A549 (cell line): ENCODE measurements around the gene ME2. TPM values are rescaled to one million over a fixed set of nuclear protein-coding genes. Genes with fewer than 3 reads are reported as not detected.

Experiments used
- ATAC-seq, 2 experiments: fragments of 200-7000 bp in 1 of 2; fragments of >200 bp in 1 of 2; cut with Nextera tagmentation in 1 of 2; cut with Tn5 transposase in 1 of 2; 3 replicates each; pipeline versions ENCODE4 v1.8.0 to v1.9.1; 2018 to 2020; ENCODE audit warnings: mild to moderate bottlenecking in 1 of 2, moderate library complexity in 1 of 2
- CTCF ChIA-PET: fragments of 300-600 bp; sonication (Branson Sonifier 250); formaldehyde crosslinking; extraction: SDS; loops from one replicate; lab custom pipeline; 2021; ENCODE audit warnings: antibody characterized with exemption, inconsistent platforms; lab: Yijun Ruan, JAX
- POLR2A ChIA-PET: fragments of 350-600 bp; formaldehyde crosslinking; extraction: SDS; loops from one replicate; lab custom pipeline; 2021; ENCODE audit warnings: antibody characterized with exemption, inconsistent platforms; lab: Yijun Ruan, JAX
- DNase-seq, 2 experiments: peaks; one replicate each; pipeline versions ENCODE4 v3.0.0 to v3.0.0-alpha.2; 2011 to 2016; ENCODE audit warnings: low read depth in 1 of 2, low spot score in 1 of 2
- FAIRE-seq: peaks from 2 replicates; lab custom pipeline; 2011; peaks lifted over from hg19 to GRCh38; lab: Jason Lieb, UNC
- H3K27ac ChIP-seq, 2 experiments: fragments of >200 bp; sonication (Bioruptor Twin); formaldehyde crosslinking; 3 replicates each; pipeline ENCODE4 v1.5.1; 2016 to 2017
- H3K4me1 ChIP-seq: fragments of >200 bp; sonication (Bioruptor Twin); formaldehyde crosslinking; 3 replicates; pipeline ENCODE4 v1.6.1; 2016
- H3K4me2 ChIP-seq: fragments of >200 bp; sonication (Bioruptor Twin); formaldehyde crosslinking; 3 replicates; pipeline ENCODE4 v1.6.1; 2016
- H3K4me3 ChIP-seq: fragments of >200 bp; sonication (Bioruptor Twin); formaldehyde crosslinking; 3 replicates; pipeline ENCODE4 v1.5.1; 2016
- H3K9me3 ChIP-seq: fragments of >200 bp; sonication (Bioruptor Twin); formaldehyde crosslinking; 3 replicates; pipeline ENCODE4 v1.6.1; 2016
- BHLHE40 ChIP-seq: IDR thresholded peaks from 2 replicates; pipeline ENCODE4 v1.6.1; 2012; ENCODE audit warnings: low read depth, low read length, inconsistent platforms
- CEBPB ChIP-seq, 2 experiments: fragments of >200 bp in 1 of 2; sonication (Bioruptor Twin) in 1 of 2; formaldehyde crosslinking in 1 of 2; IDR thresholded peaks; 2 replicates each; pipeline ENCODE4 v1.6.1; 2012 to 2016
- FOSL2 ChIP-seq, 2 experiments: fragments of 450-650 bp in 1 of 2; fragments of >200 bp in 1 of 2; sonication (Bioruptor Twin) in 1 of 2; formaldehyde crosslinking; IDR thresholded peaks; 2 replicates each; pipeline versions ENCODE4 v1.5.0 to v1.6.1; 2016 to 2020; ENCODE audit warnings: mild to moderate bottlenecking in 1 of 2, moderate library complexity in 1 of 2
- FOXS1 ChIP-seq: fragments of 250-450 bp; sonication (Bioruptor Pico); IDR thresholded peaks from 2 replicates; pipeline ENCODE4 v1.5.0; 2020; ENCODE audit warnings: mild to moderate bottlenecking, moderate library complexity
- HEYL ChIP-seq: fragments of 250-450 bp; sonication (Bioruptor Pico); IDR thresholded peaks from 2 replicates; pipeline ENCODE4 v1.8.0; 2021; ENCODE audit warnings: mild to moderate bottlenecking, moderate library complexity
- HOXB5 ChIP-seq: fragments of 250-450 bp; sonication (Bioruptor Pico); IDR thresholded peaks from 2 replicates; pipeline ENCODE4 v1.5.0; 2020; ENCODE audit warnings: mild to moderate bottlenecking, moderate library complexity
- JUNB ChIP-seq: fragments of >200 bp; sonication (Bioruptor Twin); formaldehyde crosslinking; IDR thresholded peaks from 2 replicates; pipeline ENCODE4 v1.6.1; 2016
- MAFK ChIP-seq: fragments of 450-650 bp; IDR thresholded peaks from 2 replicates; pipeline ENCODE4 v1.6.1; 2014; ENCODE audit not compliant: partially characterized antibody
- MYC ChIP-seq: IDR thresholded peaks from 2 replicates; pipeline ENCODE4 v1.6.1; 2012; ENCODE audit warnings: mild to moderate bottlenecking, inconsistent platforms, low read length, improper control_type of control experiment, borderline replicate concordance
- NPAS2 ChIP-seq: fragments of 250-450 bp; sonication (Bioruptor Pico); IDR thresholded peaks from 2 replicates; pipeline ENCODE4 v1.8.0; 2022; ENCODE audit warnings: mild to moderate bottlenecking, moderate library complexity, borderline replicate concordance
- PHF8 ChIP-seq: fragments of 200-600 bp; sonication (generic); IDR thresholded peaks from 2 replicates; pipeline ENCODE4 v1.6.1; 2016; ENCODE audit warnings: low read depth, mild to moderate bottlenecking, antibody characterized with exemption, moderate library complexity, borderline replicate concordance
- RAD21 ChIP-seq, 2 experiments: fragments of >200 bp in 1 of 2; sonication (Bioruptor Twin) in 1 of 2; formaldehyde crosslinking in 1 of 2; IDR thresholded peaks in 1 of 2; conservative IDR thresholded peaks in 1 of 2; 2 replicates in 1 of 2; 3 replicates in 1 of 2; pipeline ENCODE4 v1.6.1; 2012 to 2018; ENCODE audit warnings: inconsistent platforms in 1 of 2
- RARB ChIP-seq: fragments of 250-450 bp; sonication (Bioruptor Pico); IDR thresholded peaks from 2 replicates; pipeline ENCODE4 v1.8.0; 2021; ENCODE audit warnings: mild to moderate bottlenecking, moderate library complexity
- RFX5 ChIP-seq: fragments of 450-650 bp; IDR thresholded peaks from 2 replicates; pipeline ENCODE4 v1.7.1; 2014; ENCODE audit warnings: antibody characterized with exemption, mild to moderate bottlenecking, moderate library complexity
- RNF2 ChIP-seq: fragments of 200-600 bp; sonication (generic); IDR thresholded peaks from 2 replicates; pipeline ENCODE4 v1.6.1; 2016; ENCODE audit warnings: low read depth, mild to moderate bottlenecking, antibody characterized with exemption, moderate library complexity, borderline replicate concordance
- SMC3 ChIP-seq: fragments of >200 bp; sonication (Bioruptor Twin); formaldehyde crosslinking; IDR thresholded peaks from 3 replicates; pipeline ENCODE4 v1.6.1; 2018; ENCODE audit warnings: inconsistent platforms
- SREBF2 ChIP-seq: fragments of 450-650 bp; IDR thresholded peaks from 2 replicates; pipeline ENCODE4 v1.6.1; 2014; ENCODE audit warnings: mild to moderate bottlenecking, moderate library complexity
- TP53 ChIP-seq: fragments of 250-450 bp; sonication (Bioruptor Pico); IDR thresholded peaks from 2 replicates; pipeline ENCODE4 v1.5.0; 2021; ENCODE audit warnings: mild to moderate bottlenecking, moderate library complexity
- USF2 ChIP-seq: fragments of 450-650 bp; IDR thresholded peaks from 2 replicates; pipeline ENCODE4 v1.6.1; 2014; ENCODE audit warnings: antibody characterized with exemption
- ZSCAN20 ChIP-seq: fragments of 250-450 bp; sonication (Bioruptor Pico); IDR thresholded peaks from 2 replicates; pipeline ENCODE4 v1.8.0; 2022; ENCODE audit warnings: mild to moderate bottlenecking, moderate library complexity
- WGBS: methylation state at CpG from one replicate; pipeline ENCODE4 v1.1.6; 2017; ENCODE audit errors: missing lambda C conversion rate; 5-methylcytosine and 5-hydroxymethylcytosine counted together
- polyA plus RNA-seq, 4 experiments: library from polyadenylated mRNA; depleted of rRNA in 3 of 4; stranded (reverse); fragments of >200 nt; fragmentation: RNase III in 1 of 4; extraction: RNeasy Plus Mini Kit Qiagen cat#74134 plus additional on column Dnase treatment in 1 of 4; gene quantifications; 2 replicates in 3 of 4; 3 replicates in 1 of 4; pipeline ENCODE4 v1.2.3, GENCODE V29; 2011 to 2017
- TF ChIP-seq, protein P1 (sequence below): fragments of 200-600 bp; sonication (generic); IDR thresholded peaks from 2 replicates; pipeline ENCODE4 v1.6.1; 2016; ENCODE audit warnings: antibody characterized with exemption, mild to moderate bottlenecking, moderate library complexity
- TF ChIP-seq, protein P2 (sequence below): fragments of >200 bp; sonication (Bioruptor Twin); formaldehyde crosslinking; IDR thresholded peaks from 2 replicates; pipeline ENCODE4 v1.6.1; 2016
- TF ChIP-seq, protein P3 (sequence below): IDR thresholded peaks from 2 replicates; pipeline ENCODE4 v1.6.1; 2012
- TF ChIP-seq, protein P4 (sequence below): fragments of 250-450 bp; sonication (Bioruptor Pico); IDR thresholded peaks from 2 replicates; pipeline ENCODE4 v1.5.0; 2020; ENCODE audit warnings: low read depth, mild to moderate bottlenecking, moderate library complexity
- TF ChIP-seq, protein P5 (sequence below): IDR thresholded peaks from 2 replicates; pipeline ENCODE4 v1.6.1; 2012

ME2 gene
- polyA plus RNA-seq, 2 of the 4 experiments (the other 2 are of a cell fraction) = 46.8 to 88.0 TPM

DNA sequence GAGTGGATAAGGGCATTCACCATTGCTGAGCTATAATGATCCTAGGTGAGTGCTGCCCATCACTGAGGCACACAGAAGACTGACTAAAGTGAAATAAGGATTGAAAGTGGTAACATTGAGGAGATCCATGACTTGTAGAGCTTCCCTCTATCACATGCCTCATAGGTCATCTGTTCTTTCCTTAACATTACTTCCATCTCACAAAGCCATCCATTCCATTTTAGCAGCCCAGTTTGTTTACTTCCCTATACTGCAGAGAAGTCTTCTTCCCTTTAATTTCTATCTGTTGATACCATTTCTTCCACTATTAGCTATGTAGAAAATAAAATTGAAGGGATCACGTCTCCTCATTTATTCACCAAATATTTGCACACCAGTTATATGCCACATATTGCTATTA lies 32.1 kb downstream of the ME2 start (continued):
- TF ChIP-seq, protein P1, sequence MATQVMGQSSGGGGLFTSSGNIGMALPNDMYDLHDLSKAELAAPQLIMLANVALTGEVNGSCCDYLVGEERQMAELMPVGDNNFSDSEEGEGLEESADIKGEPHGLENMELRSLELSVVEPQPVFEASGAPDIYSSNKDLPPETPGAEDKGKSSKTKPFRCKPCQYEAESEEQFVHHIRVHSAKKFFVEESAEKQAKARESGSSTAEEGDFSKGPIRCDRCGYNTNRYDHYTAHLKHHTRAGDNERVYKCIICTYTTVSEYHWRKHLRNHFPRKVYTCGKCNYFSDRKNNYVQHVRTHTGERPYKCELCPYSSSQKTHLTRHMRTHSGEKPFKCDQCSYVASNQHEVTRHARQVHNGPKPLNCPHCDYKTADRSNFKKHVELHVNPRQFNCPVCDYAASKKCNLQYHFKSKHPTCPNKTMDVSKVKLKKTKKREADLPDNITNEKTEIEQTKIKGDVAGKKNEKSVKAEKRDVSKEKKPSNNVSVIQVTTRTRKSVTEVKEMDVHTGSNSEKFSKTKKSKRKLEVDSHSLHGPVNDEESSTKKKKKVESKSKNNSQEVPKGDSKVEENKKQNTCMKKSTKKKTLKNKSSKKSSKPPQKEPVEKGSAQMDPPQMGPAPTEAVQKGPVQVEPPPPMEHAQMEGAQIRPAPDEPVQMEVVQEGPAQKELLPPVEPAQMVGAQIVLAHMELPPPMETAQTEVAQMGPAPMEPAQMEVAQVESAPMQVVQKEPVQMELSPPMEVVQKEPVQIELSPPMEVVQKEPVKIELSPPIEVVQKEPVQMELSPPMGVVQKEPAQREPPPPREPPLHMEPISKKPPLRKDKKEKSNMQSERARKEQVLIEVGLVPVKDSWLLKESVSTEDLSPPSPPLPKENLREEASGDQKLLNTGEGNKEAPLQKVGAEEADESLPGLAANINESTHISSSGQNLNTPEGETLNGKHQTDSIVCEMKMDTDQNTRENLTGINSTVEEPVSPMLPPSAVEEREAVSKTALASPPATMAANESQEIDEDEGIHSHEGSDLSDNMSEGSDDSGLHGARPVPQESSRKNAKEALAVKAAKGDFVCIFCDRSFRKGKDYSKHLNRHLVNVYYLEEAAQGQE = no peak
- TF ChIP-seq, protein P2, sequence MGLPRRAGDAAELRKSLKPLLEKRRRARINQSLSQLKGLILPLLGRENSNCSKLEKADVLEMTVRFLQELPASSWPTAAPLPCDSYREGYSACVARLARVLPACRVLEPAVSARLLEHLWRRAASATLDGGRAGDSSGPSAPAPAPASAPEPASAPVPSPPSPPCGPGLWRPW = no peak
- no peak for TF ChIP-seq RAD21 (conservative IDR thresholded peaks at IDR 0.05 in 1 of 2, IDR thresholded peaks at IDR 0.05 in 1 of 2)
- TF ChIP-seq MYC = no peak
- no peak for TF ChIP-seq USF2
- TF ChIP-seq SREBF2 = no peak
- no peak for TF ChIP-seq RFX5
- no peak for TF ChIP-seq FOXS1 (CRISPR knock-in tag)
- TF ChIP-seq PHF8 = no peak

GRCh38 chr18:50917021-50917420 lies 38.1 kb downstream of the ME2 start:
- 11% methylated on average over 1 of the region's 1 CpG for WGBS
- Histone ChIP-seq H3K9me3 (no peaks in the 10 kb centered on the region), H3K27ac (no peak overlapping the region), H3K4me2 (peak overlapping the region; percentile 29; the same call in 1 of the 3 replicates), H3K4me1 (peaks cover 12% of the 10 kb centered on the region; the same call in 2 of the 3 replicates), H3K4me3 (no peak overlapping the region)
- no peak for TF ChIP-seq PHF8
- no peak for TF ChIP-seq RARB
- no peak for TF ChIP-seq TP53 (CRISPR knock-in tag)
- no peak for TF ChIP-seq ZSCAN20 (CRISPR knock-in tag)
- TF ChIP-seq, protein P3, sequence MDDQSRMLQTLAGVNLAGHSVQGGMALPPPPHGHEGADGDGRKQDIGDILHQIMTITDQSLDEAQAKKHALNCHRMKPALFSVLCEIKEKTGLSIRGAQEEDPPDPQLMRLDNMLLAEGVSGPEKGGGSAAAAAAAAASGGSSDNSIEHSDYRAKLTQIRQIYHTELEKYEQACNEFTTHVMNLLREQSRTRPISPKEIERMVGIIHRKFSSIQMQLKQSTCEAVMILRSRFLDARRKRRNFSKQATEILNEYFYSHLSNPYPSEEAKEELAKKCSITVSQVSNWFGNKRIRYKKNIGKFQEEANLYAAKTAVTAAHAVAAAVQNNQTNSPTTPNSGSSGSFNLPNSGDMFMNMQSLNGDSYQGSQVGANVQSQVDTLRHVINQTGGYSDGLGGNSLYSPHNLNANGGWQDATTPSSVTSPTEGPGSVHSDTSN = no peak
- TF ChIP-seq HEYL = no peak
- no peak for TF ChIP-seq HOXB5 (CRISPR knock-in tag)
- TF ChIP-seq JUNB = no peak
- no peak for TF ChIP-seq FOSL2 (IDR thresholded peaks at IDR 0.05)
- TF ChIP-seq FOSL2 (CRISPR knock-in tag; IDR thresholded peaks at IDR 0.05) = no peak
- TF ChIP-seq, protein P4, sequence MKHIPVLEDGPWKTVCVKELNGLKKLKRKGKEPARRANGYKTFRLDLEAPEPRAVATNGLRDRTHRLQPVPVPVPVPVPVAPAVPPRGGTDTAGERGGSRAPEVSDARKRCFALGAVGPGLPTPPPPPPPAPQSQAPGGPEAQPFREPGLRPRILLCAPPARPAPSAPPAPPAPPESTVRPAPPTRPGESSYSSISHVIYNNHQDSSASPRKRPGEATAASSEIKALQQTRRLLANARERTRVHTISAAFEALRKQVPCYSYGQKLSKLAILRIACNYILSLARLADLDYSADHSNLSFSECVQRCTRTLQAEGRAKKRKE = no peak
- TF ChIP-seq RNF2 = no peak
- no peak for TF ChIP-seq USF2
- no peak for TF ChIP-seq SMC3
- TF ChIP-seq CEBPB (IDR thresholded peaks at IDR 0.05) = no peak
- TF ChIP-seq MAFK = no peak
- TF ChIP-seq BHLHE40 = no peak
- TF ChIP-seq NPAS2 (CRISPR knock-in tag) = no peak
- TF ChIP-seq, protein P5, sequence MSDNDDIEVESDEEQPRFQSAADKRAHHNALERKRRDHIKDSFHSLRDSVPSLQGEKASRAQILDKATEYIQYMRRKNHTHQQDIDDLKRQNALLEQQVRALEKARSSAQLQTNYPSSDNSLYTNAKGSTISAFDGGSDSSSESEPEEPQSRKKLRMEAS = no peak
- TF ChIP-seq RAD21 (conservative IDR thresholded peaks at IDR 0.05 in 1 of 2, IDR thresholded peaks at IDR 0.05 in 1 of 2) = no peak
- DNase-seq = no peak
- POLR2A ChIA-PET = no interaction called here
- ATAC-seq = no peak
- CTCF ChIA-PET = no interaction called here
- FAIRE-seq = no peak
